ENCODE measurements around the gene CDCP1. TPM values are rescaled to one million over a fixed set of nuclear protein-coding genes. Genes with fewer than 3 reads are reported as not detected.
A peak's percentile ranks its signal among the peaks of the same experiment; 100 is the strongest.
"Not testable (repeated sequence)": the region's sequence is repeated elsewhere in the genome, so short reads cannot be mapped to it uniquely, and the experiment has no call there.

CDCP1 gene
- total RNA-seq, 4 donors from 2014 or later, result 0.12 to 0.82 (median 0.49) TPM

DNA sequence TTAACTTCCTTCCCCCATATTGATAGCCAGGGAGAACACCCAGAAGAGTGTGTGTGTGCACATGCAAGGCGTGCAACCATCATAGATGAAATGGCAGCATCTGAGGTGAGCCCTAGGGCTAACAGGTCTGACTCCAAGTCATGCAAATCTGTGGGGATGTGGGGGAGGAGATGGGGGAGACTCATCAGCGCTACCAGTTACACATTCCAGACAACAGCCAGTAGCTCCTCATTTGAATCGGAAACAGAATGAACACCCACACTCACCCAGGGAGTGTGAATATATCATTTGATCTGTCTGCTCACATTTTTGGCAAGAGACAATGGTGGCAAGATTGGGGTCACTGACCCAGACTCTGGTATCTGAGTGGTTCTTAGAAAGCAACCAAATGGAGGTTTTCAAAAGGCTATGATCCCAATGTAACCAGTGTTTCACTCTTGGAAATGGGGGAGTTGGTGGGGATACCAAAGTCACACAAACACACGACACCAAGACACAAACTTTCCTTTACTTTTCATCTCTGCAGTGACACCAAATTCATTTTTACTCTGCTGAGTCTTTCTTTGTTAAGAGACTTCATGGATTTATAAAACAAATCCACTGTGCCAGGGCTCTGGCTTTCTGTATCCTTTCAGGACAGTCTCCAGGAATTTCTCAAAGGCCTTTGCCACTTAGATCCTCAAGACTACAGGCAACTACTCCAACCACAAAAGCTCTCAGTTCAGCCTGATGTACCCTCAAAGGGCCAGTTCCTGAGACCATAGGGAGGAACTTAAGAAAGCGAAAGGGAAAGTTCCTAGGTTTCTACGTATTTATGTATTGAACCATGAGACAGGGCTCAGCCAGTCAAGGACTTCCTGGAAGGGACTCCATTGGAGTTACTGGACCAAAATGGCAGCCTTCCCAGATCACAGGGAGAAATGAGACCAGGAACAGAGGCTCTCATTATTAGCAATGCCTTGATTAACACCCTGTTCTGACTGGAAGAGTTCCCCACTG is 2.2 kb downstream of the CDCP1 start:
- TF ChIP-seq POLR2A (IDR thresholded peaks at IDR 0.05), result no peak
- TF ChIP-seq, protein P1, sequence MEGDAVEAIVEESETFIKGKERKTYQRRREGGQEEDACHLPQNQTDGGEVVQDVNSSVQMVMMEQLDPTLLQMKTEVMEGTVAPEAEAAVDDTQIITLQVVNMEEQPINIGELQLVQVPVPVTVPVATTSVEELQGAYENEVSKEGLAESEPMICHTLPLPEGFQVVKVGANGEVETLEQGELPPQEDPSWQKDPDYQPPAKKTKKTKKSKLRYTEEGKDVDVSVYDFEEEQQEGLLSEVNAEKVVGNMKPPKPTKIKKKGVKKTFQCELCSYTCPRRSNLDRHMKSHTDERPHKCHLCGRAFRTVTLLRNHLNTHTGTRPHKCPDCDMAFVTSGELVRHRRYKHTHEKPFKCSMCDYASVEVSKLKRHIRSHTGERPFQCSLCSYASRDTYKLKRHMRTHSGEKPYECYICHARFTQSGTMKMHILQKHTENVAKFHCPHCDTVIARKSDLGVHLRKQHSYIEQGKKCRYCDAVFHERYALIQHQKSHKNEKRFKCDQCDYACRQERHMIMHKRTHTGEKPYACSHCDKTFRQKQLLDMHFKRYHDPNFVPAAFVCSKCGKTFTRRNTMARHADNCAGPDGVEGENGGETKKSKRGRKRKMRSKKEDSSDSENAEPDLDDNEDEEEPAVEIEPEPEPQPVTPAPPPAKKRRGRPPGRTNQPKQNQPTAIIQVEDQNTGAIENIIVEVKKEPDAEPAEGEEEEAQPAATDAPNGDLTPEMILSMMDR (IDR thresholded peaks at IDR 0.05 in 4 of 5, conservative IDR thresholded peaks at IDR 0.05 in 1 of 5), result no peak
- DNase-seq, result no peak
- intact Hi-C loops (cut with DNase I; ENCODE audit: low total_unique reads) (no loop called here), in situ Hi-C loops (cut with MboI; ENCODE audit: low sequenced_read_pairs in 4 of 4) (no loop called here)
- Histone ChIP-seq H3K4me3 (no peak overlapping the region), H3K9me3 (no peaks in the 10 kb centered on the region), H3K27ac (no peak overlapping the region), H3K36me3 (no peaks in the 10 kb centered on the region), H3K27me3 (peaks cover 25 to 34% (median 25%) of the 10 kb centered on the region in 3 donors), H3K4me1 (peaks cover 15 to 17% of the 10 kb centered on the region in 2 donors)
- no peak for ATAC-seq

DNA sequence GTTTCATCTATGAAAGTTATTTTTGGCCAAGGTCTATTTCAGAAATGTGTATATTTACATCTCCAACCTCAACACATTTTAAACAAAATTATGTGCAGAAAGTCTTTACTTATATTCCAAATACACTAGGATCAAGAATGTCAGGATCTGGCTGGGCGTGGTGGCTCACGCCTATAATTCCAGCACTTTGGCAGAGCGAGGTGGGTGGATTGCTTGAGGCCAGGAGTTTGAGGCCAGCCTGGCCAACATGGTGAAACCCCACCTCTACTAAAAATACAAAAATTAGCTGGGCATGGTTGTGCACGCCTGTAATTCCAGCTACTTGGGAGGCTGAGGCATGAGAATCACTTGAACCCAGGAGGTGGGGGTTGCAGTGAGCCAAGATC is 5.4 kb downstream of the CDCP1 start:
- in situ Hi-C loops (cut with MboI; ENCODE audit: low sequenced_read_pairs in 4 of 4); intact Hi-C loops (cut with DNase I; ENCODE audit: low total_unique reads); H3K27ac ChIP-seq; DNase-seq; H3K9me3 ChIP-seq; H3K4me3 ChIP-seq; ATAC-seq; H3K36me3 ChIP-seq: not testable (repeated sequence)
- peaks cover 14 to 28% of the 10 kb centered on the region in 2 donors for H3K4me1 ChIP-seq
- H3K27me3 ChIP-seq, result peaks cover 15 to 19% (median 15%) of the 10 kb centered on the region in 3 donors

DNA sequence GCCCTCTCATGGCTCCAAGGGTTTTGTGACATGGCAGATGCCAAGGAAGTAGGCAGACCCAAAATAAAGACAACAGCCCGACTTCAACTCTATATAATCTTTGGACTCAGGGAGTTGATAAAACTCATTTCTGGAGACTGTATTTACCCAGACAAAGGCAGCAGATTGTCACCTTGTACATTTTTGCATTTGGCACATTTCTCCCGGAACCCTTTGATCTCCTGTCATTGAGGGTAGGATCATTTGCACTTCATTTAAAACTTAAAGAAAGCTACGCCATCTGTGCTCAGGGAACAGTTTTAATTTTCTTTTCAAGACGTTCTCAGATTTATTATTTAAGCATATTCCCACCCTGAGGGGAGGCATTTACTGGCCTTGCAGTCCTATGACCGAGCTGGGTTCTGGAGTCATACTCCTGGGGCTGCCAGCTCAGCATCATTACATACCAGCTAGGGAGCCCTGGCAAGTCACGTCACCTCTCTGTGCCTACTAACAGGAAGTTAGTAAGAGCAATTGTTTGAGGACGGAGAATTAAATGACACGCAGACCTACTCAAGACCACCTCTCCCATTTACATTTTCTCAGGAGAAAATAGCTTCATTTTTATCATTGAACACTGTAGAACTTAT is 5.9 kb downstream of the CDCP1 start:
- in situ Hi-C loops (cut with MboI; ENCODE audit: low sequenced_read_pairs in 4 of 4) (no loop called here), intact Hi-C loops (cut with DNase I; ENCODE audit: low total_unique reads) (no loop called here)
- no peak overlapping the region for H3K4me3 ChIP-seq
- DNase-seq (no peak), ATAC-seq (no peak)
- peak overlapping the region in 1 of 4 donors; percentile 20 for H3K27ac ChIP-seq
- H3K36me3 ChIP-seq, result no peaks in the 10 kb centered on the region
- no peak for TF ChIP-seq POLR2A (IDR thresholded peaks at IDR 0.05)
- TF ChIP-seq, protein P1 (IDR thresholded peaks at IDR 0.05 in 4 of 5, conservative IDR thresholded peaks at IDR 0.05 in 1 of 5), result no peak
- H3K27me3 ChIP-seq, result peaks cover 10 to 14% (median 10%) of the 10 kb centered on the region in 3 donors
- H3K9me3 ChIP-seq, result no peaks in the 10 kb centered on the region
- H3K4me1 ChIP-seq, result peaks cover 9 to 23% of the 10 kb centered on the region in 2 donors

DNA sequence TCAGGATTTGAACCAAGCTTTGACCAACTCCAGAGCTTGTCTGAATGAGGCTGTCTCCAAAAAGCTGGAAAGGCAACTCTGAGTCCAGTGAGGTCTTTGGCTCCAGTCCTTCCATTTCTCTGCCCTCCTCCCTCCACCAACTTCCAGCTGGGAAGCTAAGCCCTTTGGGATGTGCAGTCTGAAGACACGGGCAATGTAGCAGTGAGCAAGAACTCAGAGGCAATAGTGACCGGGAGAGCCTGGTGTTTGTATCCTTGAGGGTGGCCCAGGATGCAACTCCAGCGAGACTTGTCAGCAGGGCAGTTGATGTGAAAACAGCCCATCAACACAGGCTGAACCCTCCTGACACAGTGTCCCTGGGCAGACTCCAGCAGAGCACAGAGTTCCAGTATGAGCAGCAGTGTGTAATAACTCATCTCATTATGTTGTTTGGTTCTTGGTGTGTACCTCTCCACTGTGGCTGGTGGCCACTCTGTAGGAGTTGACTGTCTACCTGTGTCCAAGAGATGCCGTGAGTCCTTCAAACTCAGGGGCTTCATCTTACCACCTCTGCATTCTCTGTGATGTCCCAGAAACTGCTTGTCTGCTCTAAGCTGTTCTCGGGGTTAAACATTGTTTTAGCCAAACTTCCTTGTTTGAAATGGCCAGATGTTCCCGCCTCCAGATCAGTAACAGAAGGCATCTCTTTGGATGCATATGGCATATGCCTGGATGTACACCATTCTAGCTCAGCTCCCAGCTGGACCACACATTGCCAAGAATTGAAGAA is 6.6 kb downstream of the CDCP1 start:
- TF ChIP-seq POLR2A (IDR thresholded peaks at IDR 0.05), result no peak
- TF ChIP-seq, protein P1 (IDR thresholded peaks at IDR 0.05 in 4 of 5, conservative IDR thresholded peaks at IDR 0.05 in 1 of 5), result no peak
- intact Hi-C loops (cut with DNase I; ENCODE audit: low total_unique reads) (no loop called here), in situ Hi-C loops (cut with MboI; ENCODE audit: low sequenced_read_pairs in 4 of 4) (no loop called here)
- DNase-seq (peak in 1 of 2 donors; percentile 64), ATAC-seq (peak; percentile 47 to 88)
- Histone ChIP-seq H3K36me3 (no peaks in the 10 kb centered on the region), H3K27me3 (peaks cover 3 to 7% (median 5%) of the 10 kb centered on the region in 3 donors), H3K4me3 (no peak overlapping the region), H3K27ac (peak overlapping the region in 2 of 4 donors; percentile 24 to 67), H3K4me1 (peaks cover 7 to 22% of the 10 kb centered on the region in 2 donors), H3K9me3 (no peaks in the 10 kb centered on the region)

All from gastrocnemius medialis (tissue), 4 donors.